ENCODE measurements around the gene DRD4. TPM values are rescaled to one million over a fixed set of nuclear protein-coding genes. Genes with fewer than 3 reads are reported as not detected.
"Not testable (repeated sequence)": the region's sequence is repeated elsewhere in the genome, so short reads cannot be mapped to it uniquely, and the experiment has no call there.

Gene DRD4
- total RNA-seq, 4 donors from 2014 or later, result not detected

- Histone ChIP-seq H3K36me3 (peaks cover 0 to 36% of the 10 kb centered on the region in 2 donors), H3K4me1 (peaks cover 3 to 7% of the 10 kb centered on the region in 2 donors), H3K4me3 (no peak overlapping the region), H3K27me3 (no peaks in the 10 kb centered on the region), H3K27ac (no peak overlapping the region), H3K9me3 (no peaks in the 10 kb centered on the region)
- DNase-seq (no peak), ATAC-seq (no peak)
- in situ Hi-C loops (cut with MboI; ENCODE audit: low sequenced_read_pairs in 4 of 4) (no loop called here), intact Hi-C loops (cut with DNase I; ENCODE audit: low total_unique reads) (no loop called here)
- TF ChIP-seq CTCF (IDR thresholded peaks at IDR 0.05 in 4 of 5, conservative IDR thresholded peaks at IDR 0.05 in 1 of 5) (no peak), POLR2A (IDR thresholded peaks at IDR 0.05) (no peak)
These were observed 51.6 kb downstream of the DRD4 start for GRCh38 chr11:688681-689080.

GRCh38 chr11:689625-690024, 52.6 kb downstream of the DRD4 start:
- Histone ChIP-seq H3K36me3 (peaks cover 0 to 27% of the 10 kb centered on the region in 2 donors), H3K4me3 (no peak overlapping the region), H3K27ac (no peak overlapping the region), H3K27me3 (no peaks in the 10 kb centered on the region), H3K9me3 (no peaks in the 10 kb centered on the region), H3K4me1 (peaks cover 11 to 12% of the 10 kb centered on the region in 2 donors)
- intact Hi-C loops (cut with DNase I; ENCODE audit: low total_unique reads), result no loop called here
- DNase-seq (no peak), ATAC-seq (no peak)
- TF ChIP-seq POLR2A (IDR thresholded peaks at IDR 0.05), result no peak
- TF ChIP-seq CTCF (IDR thresholded peaks at IDR 0.05 in 4 of 5, conservative IDR thresholded peaks at IDR 0.05 in 1 of 5), result no peak
- in situ Hi-C loops (cut with MboI; ENCODE audit: low sequenced_read_pairs in 4 of 4), result no loop called here

GRCh38 chr11:690244-690643, 53.2 kb downstream of the DRD4 start:
- H3K4me3 ChIP-seq; DNase-seq; H3K9me3 ChIP-seq; ATAC-seq; in situ Hi-C loops (cut with MboI; ENCODE audit: low sequenced_read_pairs in 4 of 4); H3K27ac ChIP-seq; intact Hi-C loops (cut with DNase I; ENCODE audit: low total_unique reads); H3K27me3 ChIP-seq: not testable (repeated sequence)
- H3K4me1 ChIP-seq, result peaks cover 11 to 12% of the 10 kb centered on the region in 2 donors
- H3K36me3 ChIP-seq, result peaks cover 0 to 22% of the 10 kb centered on the region in 2 donors

Other genes starting within 250 kb of the DRD4 start
- 1 to 10 TPM in 1 of 4 donors, under 1 TPM in 1, not detected in 2; 0.55 to 1.3 TPM for gene PKP3, start 243.1 kb upstream of the DRD4 start, total RNA-seq
- gene SIGIRR, start 222.3 kb upstream of the DRD4 start, total RNA-seq, result 10 to 100 TPM in 3 of 4 donors, 1 to 10 TPM in 1; 4.2 to 21.6 (median 11.9) TPM
- under 1 TPM in 2 of 4 donors, not detected in 2; 0.23 to 0.41 TPM for gene ANO9, start 195.3 kb upstream of the DRD4 start, total RNA-seq
- gene PTDSS2, start 187.0 kb upstream of the DRD4 start, total RNA-seq, result 10 to 100 TPM; 21.7 to 31.5 (median 23.7) TPM
- gene RNH1, start 130.0 kb upstream of the DRD4 start, total RNA-seq, result 100 to 1,000 TPM; 138 to 197 (median 159) TPM
- 10 to 100 TPM; 17.1 to 50.0 (median 37.6) TPM for gene HRAS, start 101.7 kb upstream of the DRD4 start, total RNA-seq
- gene LRRC56, start 99.7 kb upstream of the DRD4 start, total RNA-seq, result under 1 TPM in 2 of 4 donors, not detected in 2; 0.29 to 0.36 TPM
- gene LMNTD2, start 76.5 kb upstream of the DRD4 start, total RNA-seq, result 1 to 10 TPM in 1 of 4 donors, under 1 TPM in 1, not detected in 2; 0.13 to 1.5 TPM
- gene RASSF7, start 76.3 kb upstream of the DRD4 start, total RNA-seq, result 1 to 10 TPM in 1 of 4 donors, under 1 TPM in 3; 0.56 to 2.4 (median 0.70) TPM
- gene PHRF1, start 60.8 kb upstream of the DRD4 start, total RNA-seq, result 10 to 100 TPM in 3 of 4 donors, 1 to 10 TPM in 1; 9.2 to 22.6 (median 20.8) TPM
- gene IRF7, start 21.3 kb upstream of the DRD4 start, total RNA-seq, result 10 to 100 TPM; 15.5 to 37.1 (median 26.3) TPM
- 1 to 10 TPM in 1 of 4 donors, under 1 TPM in 1, not detected in 2; 0.95 to 1.8 TPM for gene CDHR5, start 12.3 kb upstream of the DRD4 start, total RNA-seq
- not detected for gene SCT, start 10.1 kb upstream of the DRD4 start, total RNA-seq
- 10 to 100 TPM; 14.8 to 42.4 (median 25.2) TPM for gene DEAF1, start 58.0 kb downstream of the DRD4 start, total RNA-seq
- 10 to 100 TPM in 3 of 4 donors, 1 to 10 TPM in 1; 3.2 to 22.3 (median 14.3) TPM for gene TMEM80, start 58.5 kb downstream of the DRD4 start, total RNA-seq
- gene EPS8L2, start 69.0 kb downstream of the DRD4 start, total RNA-seq, result 1 to 10 TPM in 3 of 4 donors, under 1 TPM in 1; 0.42 to 3.3 (median 1.8) TPM
- gene TALDO1, start 110.2 kb downstream of the DRD4 start, total RNA-seq, result 100 to 1,000 TPM in 3 of 4 donors, 10 to 100 TPM in 1; 98.6 to 167 (median 153) TPM
- 10 to 100 TPM in 2 of 4 donors, 1 to 10 TPM in 2; 3.5 to 10.6 (median 9.4) TPM for gene GATD1, start 140.2 kb downstream of the DRD4 start, total RNA-seq
- under 1 TPM in 1 of 4 donors, not detected in 3; 0.20 TPM for gene CEND1, start 152.8 kb downstream of the DRD4 start, total RNA-seq
- 1 to 10 TPM in 2 of 4 donors, under 1 TPM in 1, not detected in 1; 0.80 to 1.5 (median 1.0) TPM for gene SLC25A22, start 161.0 kb downstream of the DRD4 start, total RNA-seq
- 10 to 100 TPM in 2 of 4 donors, 1 to 10 TPM in 2; 6.3 to 35.7 (median 10.2) TPM for gene PIDD1, start 168.0 kb downstream of the DRD4 start, total RNA-seq
- gene RPLP2, start 172.7 kb downstream of the DRD4 start, total RNA-seq, result 100 to 1,000 TPM; 314 to 600 (median 440) TPM
- gene PNPLA2, start 181.6 kb downstream of the DRD4 start, total RNA-seq, result 10 to 100 TPM; 58.9 to 93.3 (median 91.7) TPM
- gene CRACR2B, start 190.7 kb downstream of the DRD4 start, total RNA-seq, result 1 to 10 TPM; 3.3 to 4.5 (median 4.0) TPM
- 100 to 1,000 TPM in 3 of 4 donors, 10 to 100 TPM in 1; 77.0 to 206 (median 169) TPM for gene CD151, start 195.7 kb downstream of the DRD4 start, total RNA-seq
- 10 to 100 TPM; 66.0 to 94.6 (median 81.2) TPM for gene POLR2L, start 205.3 kb downstream of the DRD4 start, total RNA-seq
- gene TSPAN4, start 205.6 kb downstream of the DRD4 start, total RNA-seq, result 10 to 100 TPM; 14.4 to 34.8 (median 21.5) TPM